CD4-positive, alpha-beta T cell treated with Interleukin-15 for 4 hours (primary cell): ENCODE results near the gene FYCO1.

ENCODE experiments used
- DNase-seq: peaks from one replicate; pipeline ENCODE4 v3.0.0-alpha.2; 2020; ENCODE audit warnings: low spot score

Gene FYCO1

DNA sequence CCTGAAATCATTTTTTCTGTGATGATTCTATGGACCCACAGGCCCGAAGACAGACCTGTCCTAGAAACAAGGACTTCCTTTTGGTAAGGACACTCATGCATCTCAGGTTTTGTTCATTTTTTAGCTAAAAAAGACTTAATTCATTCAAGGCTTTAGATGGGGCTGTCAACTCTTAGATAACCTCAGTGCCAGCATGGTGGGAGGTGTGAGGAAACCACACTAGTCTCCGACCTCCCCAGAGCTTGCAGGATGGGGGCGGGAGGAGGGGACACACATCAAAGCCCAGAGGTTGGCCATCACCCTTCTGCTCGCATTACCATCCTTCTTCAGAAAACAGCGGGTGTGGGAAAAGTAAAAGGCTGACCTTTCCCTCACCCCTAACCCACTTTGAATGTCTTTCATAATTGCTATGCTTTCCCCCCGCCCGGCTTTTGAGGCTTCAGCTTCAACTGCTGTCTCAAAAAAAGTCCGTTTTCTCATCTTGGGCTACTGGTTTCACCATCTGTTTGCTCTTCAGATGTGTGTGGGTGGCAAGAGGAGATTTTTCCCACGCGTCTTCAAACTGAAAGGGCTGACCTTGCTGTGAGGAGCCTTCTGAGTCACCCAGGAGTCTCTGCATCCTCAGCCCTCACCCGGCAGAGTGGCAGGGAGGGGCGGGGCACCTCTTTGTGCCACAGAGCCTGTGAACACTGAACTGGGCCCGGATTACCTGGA is 79.9 kb downstream of the FYCO1 start:
- DNase-seq: peak; percentile 86

DNA sequence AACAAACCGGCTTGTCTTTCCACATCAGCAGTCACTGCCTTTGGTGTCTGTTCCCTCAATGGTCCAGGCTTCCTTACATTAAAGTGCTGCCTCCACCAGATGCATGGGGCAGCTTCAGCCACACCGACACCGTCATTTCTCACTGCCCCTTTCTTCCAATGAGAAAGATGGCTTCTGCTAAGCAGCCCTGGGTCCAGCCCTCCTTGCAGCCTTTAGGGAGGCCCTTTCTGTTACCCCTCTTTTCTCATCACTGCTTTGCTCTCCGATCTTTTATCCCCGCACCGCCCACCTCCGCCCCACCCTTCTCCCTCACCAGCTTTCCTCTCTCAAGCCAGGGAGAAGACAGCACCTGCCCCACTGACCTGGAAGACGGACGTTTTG is 80.6 kb downstream of the FYCO1 start:
- DNase-seq: no peak

DNA sequence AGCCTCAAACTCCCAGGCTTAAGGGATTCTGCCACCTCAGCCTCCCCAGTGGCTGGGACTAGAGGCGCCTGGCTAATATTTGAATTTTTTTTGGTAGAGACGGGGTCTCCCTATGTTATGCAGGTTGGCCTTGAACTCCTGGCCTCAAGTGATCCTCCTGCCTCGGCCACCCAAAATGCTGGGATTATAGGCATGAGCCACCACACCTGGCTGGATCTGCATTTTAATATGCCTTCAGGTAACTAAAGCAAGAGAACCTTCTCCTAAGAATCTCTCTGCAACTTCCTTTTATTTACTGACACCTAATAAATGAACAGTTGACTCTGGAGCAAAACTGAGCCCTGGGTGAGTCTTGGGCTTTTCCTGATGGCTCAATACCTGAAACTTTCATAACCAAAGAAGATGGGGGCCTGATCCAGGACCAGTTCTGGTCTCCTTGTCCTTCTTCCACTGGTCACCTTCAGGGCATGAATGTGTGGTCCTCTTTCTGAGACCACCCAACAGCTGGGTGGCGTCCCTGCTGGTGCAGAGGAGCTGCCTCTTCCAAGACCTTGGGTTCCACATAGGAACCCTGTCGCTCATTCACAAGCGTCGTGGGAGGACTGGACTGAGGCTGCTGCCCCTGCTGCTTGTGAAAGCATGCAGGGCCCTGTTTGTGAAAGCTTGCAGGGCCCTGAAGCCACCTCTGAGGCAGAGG is 81.1 kb downstream of the FYCO1 start:
- no peak for DNase-seq

DNA sequence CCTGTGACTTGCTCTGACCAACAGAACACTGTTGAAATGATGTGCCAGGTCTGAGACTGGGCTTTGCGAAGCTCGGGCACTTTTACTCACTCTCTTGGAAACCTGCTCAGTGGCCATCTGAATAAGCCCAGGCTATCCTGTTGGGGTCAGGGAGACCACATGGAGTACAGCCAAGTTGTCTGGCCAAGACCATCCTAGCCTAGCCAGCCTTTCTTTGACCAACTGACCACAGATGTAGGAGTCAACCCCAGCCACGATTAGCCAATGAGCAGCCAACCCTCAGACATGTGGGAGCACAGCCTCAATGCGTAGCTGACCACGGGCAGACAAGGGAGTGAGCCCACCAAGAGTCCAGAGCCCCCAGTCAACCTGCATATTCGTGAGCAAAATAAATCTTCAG is 83.2 kb downstream of the FYCO1 start:
- DNase-seq: no peak

DNA sequence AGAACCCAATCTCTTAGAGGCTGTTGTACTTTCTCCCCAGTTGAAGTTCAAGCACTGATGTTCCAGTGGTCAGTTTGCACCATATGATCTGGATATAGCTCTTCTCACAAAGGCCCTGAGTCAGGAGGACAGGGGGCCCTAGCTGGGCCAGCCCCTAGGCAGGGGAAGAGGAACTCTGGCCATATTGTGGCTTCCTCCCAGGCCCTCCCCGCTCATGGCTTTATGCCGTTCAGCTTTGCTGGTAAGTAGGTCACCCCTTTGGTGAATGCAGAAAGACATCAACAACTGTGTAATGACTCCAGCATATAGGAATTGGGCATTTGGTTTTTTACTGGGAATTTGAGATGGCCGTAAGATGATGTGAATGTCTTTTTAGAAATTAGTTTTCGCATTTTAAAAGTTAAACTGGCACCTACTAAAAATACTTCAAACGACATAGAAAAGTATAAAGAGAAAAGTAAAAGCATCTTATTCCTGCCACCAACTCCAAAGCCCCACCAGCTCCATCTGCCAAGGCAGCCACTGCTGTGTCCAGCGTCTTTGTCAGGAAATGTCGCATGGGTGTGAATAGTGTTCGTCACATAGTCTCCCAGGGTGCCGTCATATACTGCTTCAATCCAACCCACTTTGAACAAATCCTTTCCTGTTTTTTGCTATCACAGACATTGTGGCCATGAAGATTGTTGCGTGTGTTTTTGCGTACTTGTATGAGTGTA is 84.0 kb downstream of the FYCO1 start:
- DNase-seq: no peak

DNA sequence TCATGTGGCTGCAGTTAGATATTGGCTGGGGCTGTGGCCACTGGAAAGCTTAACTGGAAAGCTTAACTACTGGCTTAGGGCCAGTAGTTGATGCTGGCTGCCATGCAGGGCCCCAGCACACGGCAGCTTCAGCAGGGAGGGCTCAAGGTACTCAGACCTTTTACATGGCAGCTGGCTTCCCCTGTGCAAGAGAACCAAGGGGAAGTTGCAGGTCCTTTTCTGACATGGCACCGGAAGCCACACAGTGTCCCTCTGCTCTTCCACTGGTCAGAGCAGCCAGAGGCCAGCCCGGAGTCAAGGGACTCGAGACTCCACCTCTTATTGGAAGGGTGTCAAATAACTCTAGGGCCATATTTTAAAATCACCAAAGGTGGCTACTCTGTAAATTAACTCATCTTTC is 84.7 kb downstream of the FYCO1 start:
- DNase-seq: no peak

DNA sequence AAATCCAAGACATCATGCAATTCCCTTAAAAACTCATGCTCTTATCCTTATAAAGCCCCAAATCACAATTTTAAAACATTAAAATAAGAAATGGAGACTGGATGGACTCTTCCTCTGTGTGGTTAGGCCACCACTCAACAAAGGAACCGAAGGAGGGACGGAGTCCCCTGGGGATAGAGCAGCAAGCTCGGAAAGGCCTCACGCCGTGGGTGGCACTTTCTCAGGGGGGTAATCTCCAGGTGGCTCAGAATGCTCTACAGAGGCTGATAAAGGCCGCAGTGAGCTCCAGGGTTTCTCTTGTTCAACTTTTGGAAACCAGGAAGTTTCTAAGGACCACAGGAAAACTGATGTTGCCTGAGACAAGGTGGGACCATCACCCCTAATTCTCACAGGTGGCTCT is 86.1 kb downstream of the FYCO1 start:
- DNase-seq: no peak

DNA sequence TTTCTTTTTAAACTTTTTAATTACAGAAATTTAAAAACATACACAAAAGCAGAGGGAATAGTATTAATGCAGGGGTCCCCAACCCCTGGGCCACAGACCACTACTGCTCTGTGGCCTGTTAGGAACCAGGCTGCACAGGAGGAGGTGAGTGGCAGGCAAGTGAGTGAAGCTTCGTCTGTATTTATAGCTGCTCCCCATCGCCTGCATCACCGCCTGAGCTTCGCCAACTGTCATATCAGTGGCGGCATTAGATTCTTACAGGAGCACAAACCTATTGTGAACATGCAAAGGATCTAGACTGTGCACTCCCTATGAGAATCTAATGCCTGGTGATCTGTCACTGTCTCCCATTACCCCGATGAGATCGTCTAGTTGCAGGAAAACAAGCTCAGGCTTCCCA is 86.9 kb downstream of the FYCO1 start:
- DNase-seq: no peak

DNA sequence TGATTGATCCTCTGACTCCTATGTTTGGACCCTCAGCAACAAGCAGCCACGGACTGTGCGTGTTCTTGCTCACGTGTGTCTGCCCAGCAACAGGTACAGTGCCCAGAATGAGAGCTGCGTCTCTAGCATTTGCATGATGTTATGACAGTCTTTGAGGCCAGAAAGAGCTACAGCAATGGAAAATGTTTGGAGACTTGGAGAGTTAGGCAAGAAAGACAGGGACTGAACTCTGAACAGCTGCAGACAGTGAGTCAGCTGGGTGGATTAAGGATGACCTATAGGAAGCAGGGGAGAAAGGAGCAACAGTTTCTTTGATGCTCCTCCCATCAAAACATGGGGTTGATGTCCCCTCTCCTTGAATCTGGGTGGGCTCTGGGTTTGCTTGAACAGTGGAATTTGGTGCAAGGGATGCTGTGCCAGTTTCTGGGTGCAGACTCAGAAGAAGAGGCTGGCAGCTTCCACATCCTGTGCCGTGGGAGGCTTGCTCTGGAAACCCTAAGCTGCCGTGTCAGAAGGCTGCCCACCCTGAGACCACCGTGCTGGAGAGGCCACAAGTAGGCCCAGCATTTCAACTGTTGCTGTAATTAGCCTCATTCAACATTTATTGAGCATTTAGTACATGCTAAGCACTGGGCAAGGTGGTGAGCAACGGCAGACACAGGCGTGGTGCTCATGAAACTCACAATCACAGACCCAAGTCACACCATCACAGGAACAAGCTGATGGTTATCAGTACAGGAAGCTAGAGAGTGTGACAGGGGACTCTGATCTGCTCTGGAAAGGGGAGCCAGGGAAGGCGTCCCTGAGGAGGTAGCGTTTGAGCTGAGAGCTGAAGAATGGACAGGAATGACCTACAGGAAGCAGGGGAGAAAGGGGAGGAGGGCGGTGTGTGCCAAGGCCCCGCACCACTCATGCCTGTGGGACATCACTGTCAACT is 87.6 kb downstream of the FYCO1 start:
- DNase-seq: peak; percentile 43

DNA sequence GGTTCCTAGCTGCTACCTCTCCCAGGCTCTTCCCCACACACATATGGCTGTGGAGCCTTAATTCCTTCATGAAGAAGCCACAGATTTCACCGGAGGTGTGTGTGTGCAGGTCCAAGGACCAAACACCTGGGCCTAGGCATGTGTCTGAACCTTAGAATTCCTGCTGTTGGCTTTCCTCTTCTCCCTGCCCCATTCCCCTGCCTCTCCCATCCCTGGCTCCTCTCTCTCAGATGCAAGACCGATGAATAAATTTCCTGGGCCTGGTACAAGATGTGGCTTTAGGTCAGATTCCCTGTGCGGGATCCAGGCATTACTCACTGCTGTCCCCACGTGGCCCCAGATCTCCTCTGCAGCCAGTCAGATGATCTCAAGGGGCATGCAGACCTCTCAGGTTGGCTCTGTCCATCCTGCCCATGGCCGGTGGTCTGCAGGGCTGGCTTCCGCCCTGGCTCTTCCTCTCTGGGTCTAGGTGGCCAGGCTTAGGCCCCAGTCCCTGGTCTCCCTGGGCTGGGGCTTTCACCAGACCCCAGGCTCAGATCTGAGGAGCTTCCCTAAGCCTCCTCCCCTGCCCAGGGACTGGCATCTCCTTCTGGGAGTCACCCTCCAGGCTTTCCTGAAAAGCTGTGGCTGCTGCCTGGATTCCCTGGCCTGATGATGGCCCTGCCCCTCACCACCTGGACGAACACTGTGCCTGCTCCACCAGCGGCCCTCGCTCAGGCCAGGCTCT is 88.8 kb downstream of the FYCO1 start:
- DNase-seq: no peak

DNA sequence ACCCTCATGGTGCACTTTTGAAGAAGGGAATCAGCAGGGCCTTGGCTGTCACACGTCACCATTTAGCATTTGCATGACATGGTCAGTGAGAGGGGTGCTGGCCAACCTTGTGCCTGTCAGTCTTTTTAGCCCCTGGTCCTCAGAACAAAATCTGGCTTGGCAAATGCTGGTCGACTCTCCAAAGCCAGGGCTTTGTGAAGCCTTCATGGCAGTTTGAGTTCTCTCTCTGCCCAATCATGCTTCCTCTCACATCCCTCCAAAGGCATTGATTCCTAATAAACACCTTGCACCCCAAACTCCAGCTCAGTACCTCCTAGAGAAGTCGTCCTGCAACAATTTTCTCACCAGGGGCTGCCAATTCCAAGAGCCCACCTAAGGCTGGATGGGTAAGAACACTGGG is 89.9 kb downstream of the FYCO1 start:
- DNase-seq: no peak

DNA sequence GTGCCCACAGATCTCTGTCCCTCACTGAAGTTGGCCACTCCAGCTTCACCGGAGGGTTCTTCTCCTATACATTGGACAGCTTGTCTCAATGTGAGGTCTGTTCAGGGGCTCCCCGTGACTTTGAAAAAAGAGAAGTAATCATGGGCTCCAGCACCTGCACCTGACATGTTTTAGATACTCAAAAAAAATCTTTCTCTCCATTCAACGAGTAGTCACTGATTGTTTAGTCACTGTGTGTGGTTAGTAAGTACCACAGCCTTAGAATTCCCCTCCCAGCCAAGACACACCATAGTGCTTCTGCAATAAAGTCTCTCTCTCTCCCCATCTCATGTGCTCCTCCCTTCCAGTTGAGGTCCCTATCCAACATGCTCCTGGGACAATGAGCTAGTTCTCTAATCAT is 90.7 kb downstream of the FYCO1 start:
- no peak for DNase-seq

DNA sequence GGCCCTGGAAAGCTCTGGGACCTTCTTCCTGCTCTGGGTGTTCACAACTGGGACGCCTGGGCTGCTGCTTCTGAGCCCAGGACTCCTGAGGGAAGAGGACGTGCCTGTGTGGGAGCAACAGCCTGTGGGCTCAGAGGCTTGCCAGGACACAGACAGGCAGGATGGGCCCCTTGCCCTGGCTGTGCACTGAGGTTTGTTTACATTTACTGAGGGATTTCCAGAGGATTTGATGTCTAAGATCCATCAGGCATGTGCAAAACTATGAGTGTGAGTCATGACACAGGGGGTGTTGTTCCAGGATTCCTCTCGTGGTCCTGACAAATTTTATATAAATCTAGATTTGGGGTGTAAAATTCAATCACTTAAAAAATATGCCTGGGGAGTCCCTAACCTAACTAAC is 98.7 kb downstream of the FYCO1 start:
- no peak for DNase-seq

DNA sequence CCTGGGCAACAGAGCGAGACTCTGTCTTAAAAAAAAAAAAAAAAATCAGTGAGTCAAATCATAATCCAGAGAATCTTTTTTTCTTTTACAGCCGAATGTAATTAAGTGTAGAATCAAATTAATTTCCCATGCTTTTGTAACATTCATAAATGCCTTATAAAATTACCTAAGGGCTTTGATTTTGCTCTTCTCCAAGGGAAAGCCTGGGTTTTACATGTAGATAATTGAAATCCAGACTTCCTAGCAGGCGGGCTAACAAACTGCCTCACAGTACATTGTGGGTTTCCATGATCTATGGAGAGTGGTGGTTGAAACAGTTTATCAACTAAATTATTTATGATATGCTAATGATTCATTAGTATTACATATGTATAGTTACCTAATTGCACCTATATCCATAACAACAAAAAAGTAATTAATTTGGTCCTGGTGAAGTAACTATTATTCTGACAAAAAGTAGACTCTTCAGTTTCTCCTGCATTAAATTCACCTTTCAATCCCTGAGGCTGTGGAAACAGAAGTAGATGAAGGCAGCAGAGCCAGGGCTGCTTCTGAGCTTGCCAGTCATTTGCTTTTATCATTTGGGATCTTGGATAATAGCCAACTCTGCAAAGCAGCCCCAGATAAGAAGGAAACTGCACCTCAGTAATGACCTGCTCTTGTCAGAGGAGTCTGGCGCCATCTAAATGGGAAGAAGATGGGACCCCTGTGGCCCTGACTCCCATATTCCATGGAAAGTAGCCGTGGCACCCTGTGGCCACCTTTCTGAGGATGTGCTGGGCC is 99.7 kb downstream of the FYCO1 start:
- DNase-seq: no peak

DNA sequence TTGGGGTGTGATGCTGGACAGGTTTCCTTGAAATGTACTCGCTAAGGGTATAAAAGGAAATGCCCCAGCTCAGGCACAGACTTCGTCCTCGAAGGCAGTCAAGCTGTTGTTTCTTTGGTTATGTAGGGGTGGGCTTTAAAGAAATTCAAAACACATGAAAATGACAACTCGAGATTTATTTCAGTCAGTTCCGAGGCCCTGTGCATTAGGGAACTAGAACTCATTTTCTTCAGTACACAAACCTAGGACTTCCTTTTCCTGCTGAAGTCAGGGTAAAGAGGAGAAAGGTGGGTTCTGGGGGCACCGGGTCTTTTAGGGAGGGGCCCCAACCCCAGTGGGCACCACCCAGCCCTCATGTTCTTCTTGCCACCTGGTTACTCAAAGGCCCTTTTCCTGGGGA is 101.6 kb downstream of the FYCO1 start:
- DNase-seq: no peak

DNA sequence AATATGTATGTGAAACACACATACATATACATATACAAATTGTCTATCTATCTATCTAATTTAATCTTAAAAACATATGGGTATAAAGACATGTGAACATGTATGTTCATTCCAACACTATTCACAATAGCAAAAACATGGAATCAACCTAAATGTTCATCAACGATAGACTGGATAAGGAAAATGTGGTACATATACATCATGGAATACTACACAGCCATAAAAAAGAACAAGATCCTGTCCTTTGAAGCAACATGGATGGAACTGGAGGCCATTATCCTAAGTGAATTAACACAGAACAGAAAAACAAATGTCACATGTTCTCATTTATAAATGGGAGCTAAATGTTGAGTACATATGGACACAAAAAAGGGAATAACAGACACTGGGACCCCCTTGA is 103.5 kb downstream of the FYCO1 start:
- no peak for DNase-seq

DNA sequence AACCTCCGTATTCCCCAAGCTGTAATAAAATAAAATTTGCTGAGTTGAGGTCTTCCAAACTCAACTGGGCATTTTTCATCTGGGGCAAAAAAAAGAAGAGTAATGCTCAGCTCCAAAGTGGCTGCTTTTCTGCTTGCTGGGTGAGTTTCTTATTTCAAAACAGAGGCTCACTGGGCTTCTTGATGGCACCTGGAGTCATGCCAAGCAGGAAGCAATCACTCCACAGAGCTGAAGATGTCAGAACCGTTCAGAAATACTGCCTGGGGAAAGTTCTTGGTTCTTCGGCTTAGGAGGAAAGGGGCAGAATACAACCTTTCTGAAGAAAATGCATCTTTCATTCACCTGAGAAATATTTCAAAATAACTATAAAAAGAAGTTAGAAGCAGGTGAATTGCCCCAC is 105.2 kb downstream of the FYCO1 start:
- DNase-seq: no peak

DNA sequence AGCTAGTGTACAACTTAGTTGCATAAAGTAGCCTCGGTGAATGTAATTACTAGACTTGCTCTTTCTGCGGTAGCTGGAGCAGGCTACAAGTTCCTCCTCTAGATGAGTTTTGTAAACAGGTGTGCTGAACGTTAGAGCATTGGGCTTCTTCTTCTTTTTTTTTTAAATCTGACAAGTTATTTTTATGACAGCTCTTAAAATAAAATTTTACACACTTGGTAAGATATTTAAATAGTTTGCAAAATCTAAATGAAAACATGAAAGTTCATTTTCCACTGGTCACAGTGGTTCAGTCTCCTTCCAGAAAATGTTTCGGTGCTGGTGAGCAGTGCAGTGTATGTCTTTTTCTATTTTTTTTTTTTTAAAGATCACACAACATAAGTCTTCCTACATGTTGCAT is 106.3 kb downstream of the FYCO1 start:
- DNase-seq: no peak

DNA sequence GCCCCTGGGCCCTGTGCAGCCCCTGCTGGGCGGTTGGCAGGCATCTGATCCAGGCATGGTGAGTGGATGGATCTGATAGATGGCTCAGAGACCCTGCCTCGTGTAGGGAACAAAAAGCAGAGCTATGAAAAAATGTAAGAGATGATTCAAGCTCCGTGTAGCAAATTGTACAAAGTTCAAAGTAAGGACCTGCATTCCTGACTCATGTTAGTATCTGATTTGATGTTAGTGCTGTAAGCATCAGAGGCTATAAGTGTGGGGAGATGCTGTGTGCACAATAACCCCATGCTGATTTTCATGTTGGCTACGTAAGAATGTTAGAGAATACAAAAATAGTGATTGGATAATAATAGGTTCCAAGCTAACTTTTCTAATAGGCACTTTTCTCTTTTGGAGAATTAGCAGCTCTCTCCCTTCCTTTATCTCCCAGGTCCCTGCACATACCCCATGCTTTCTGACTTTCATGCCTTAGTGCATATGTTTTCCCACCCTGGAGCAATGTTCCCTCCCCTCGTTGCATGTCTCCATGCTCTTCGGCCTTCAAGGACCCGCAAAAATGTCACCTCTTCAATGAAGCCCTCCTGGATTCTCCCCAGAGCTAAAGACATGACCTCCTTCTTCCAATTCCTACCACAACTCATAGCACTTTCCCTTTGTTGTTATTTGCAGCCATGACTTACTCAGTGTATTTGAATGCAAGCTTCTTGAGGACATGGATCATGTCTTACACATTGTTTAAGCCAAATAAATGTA is 107.7 kb downstream of the FYCO1 start:
- no peak for DNase-seq

DNA sequence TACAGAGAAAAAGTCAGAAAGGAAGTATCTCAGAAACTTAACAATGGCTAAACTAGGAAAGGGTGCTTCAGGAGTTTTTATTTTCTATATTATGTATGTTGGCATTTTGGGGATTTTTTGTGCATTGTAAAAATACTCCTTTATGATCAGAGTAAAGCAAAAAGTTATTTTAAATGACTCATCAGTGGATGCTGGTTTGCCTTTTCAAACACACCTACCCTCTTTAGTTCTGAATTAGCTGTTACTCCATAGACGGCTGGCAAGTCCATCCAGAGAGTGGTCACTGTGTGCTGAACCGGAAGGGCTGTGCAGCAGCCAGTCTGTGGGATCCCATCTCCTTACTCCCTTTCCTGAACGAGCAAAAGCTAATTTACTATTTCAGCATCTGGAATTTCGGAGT is 108.3 kb downstream of the FYCO1 start:
- DNase-seq: no peak
